Retinal pigment epithelial cell (primary cell): ENCODE measurements around the gene MRTFA.

ENCODE experiments used
- DNase-seq: peaks from one replicate; pipeline ENCODE4 v3.0.0-alpha.2; 2010; ENCODE audit warnings: low read depth
- H3K4me3 ChIP-seq: 2 replicates; pipeline ENCODE4 v1.5.1; 2011; ENCODE audit warnings: mild to moderate bottlenecking, low read length, control low read depth, moderate library complexity
- TF ChIP-seq, protein P1 (sequence below): conservative IDR thresholded peaks from 2 replicates; pipeline ENCODE4 v1.5.1; 2011; ENCODE audit warnings: low read depth, low read length, control low read depth, inconsistent platforms

The MRTFA gene

DNA sequence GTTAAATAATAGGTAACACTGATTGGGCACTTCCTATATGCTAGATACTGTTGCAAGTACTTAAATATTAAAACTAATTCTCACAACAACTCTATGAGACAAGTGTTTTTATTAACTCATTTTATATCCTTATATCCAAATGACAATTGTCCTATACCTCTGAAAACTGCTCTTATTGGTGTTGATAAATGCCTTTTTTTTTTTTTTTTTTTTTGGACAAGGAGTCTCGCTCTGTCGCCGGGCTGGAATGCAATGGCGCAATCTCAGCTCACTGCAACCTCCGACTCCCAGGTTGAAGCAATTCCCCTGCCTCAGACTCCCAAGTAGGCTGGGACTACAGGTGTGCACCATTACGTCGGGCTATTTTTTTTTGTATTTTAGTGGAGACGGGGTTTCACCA lies 41.6 kb downstream of the MRTFA start:
- DNase-seq, result no peak
- TF ChIP-seq, protein P1, sequence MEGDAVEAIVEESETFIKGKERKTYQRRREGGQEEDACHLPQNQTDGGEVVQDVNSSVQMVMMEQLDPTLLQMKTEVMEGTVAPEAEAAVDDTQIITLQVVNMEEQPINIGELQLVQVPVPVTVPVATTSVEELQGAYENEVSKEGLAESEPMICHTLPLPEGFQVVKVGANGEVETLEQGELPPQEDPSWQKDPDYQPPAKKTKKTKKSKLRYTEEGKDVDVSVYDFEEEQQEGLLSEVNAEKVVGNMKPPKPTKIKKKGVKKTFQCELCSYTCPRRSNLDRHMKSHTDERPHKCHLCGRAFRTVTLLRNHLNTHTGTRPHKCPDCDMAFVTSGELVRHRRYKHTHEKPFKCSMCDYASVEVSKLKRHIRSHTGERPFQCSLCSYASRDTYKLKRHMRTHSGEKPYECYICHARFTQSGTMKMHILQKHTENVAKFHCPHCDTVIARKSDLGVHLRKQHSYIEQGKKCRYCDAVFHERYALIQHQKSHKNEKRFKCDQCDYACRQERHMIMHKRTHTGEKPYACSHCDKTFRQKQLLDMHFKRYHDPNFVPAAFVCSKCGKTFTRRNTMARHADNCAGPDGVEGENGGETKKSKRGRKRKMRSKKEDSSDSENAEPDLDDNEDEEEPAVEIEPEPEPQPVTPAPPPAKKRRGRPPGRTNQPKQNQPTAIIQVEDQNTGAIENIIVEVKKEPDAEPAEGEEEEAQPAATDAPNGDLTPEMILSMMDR, result no peak
- no peak overlapping the region for H3K4me3 ChIP-seq

DNA sequence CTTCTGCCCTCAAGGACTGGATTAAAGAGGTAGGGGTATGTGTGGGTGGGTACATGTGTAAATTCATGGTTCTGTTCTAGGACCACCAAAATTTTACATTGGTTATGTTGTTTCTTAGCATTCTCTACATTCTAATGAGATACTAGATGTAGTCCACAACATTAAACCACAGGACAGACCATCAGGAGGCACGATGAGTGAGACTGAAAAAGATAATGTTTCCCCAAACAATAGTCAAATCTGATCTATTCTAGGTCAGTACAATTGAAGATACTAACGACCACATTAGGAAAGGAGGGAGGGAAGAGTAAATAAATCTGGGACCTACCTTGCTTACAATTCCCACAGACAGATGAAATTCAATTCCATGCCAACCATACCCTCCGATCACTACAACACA lies 42.2 kb downstream of the MRTFA start:
- DNase-seq, result no peak
- H3K4me3 ChIP-seq, result no peak overlapping the region
- TF ChIP-seq, protein P1, result no peak

DNA sequence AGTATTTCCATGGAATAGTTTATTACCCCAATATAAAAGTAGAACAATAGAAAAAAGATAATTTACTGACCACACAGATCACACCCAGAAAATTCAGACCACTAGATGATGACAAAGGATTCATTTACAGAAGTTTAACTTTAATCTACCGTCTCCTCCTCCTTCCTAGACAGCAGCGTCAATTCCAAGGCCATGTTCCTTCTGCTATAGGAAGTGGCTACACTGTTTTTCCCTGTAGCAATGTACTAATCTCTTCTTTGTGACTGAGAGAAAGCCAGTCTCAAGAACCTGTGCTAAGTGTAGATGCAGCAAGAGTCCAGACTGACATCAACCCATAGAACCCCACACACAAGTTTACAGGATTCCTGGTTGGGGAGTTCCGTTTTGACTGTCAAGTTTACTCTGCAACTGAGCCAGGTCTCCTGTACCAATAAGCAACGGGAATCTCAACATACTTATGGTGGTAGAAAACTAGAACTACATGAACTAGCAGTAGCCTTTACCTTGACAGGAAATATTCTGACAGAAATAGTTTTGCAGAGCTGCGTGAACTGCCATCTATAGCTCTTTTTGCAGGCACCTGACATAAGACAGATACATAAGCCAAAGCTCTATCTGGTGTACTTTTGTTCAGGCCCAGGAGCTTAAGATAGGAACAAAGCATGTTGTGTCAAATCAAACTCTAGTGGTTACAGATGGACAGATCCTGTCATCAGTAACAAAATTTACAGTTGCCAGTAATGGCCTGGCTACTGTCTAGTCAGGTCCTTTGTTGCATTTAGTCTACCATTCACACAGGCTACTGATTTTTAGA lies 42.9 kb downstream of the MRTFA start:
- TF ChIP-seq, protein P1, result no peak
- no peak for DNase-seq
- no peak overlapping the region for H3K4me3 ChIP-seq

DNA sequence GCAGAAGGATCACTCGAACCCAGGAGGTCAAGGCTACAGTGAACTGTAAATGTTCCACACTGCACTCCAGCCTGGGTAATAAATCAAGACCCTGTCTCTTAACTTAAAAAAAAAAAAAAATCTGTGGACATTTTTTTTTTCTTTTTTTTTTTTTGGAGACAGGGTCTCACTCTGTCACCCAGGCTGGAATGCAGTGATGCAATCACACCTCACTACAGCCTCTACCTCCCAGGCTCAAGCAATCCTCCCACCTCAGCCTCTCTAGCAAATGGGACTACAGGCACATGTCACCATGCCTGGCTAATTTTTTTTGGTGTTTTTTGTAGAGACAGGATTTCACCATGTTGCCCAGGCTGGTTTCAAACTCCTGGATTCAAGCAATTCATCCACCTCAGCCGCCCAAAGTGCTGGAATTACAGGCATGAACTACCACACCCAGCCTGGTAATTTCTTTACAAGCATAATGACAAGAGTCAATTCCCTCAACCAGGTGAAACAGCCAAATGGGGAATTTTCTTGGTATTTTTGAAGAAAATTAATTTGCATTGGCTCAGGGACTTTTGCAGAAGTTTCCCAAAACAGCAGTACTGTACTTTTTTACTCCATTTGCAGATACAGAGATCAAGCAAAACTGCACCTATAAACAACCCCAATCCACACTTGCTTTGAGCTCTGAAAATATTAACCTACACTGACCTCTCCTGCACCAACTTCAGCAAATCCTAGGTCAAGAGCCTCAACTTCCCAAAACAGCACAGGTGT lies 44.0 kb downstream of the MRTFA start:
- no peak overlapping the region for H3K4me3 ChIP-seq
- DNase-seq, result no peak

DNA sequence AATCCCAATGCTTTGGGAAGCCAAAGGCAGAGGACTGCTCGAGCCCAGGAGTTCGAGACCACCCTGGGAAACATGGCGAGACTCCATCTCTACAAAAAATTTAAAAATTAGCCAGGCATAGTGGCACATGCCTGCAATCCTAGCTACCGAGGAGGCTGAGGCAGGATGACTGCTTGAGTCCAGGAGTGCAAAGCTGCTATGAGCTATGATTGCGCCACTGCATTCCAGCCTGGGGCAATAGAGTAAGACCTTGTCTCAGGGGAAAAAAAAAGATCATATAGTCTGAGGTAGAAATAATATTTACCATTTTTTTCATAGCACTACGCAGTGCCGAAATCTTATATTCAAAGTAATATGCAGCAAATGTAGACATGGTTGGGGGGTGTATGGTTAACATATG lies 47.8 kb downstream of the MRTFA start:
- H3K4me3 ChIP-seq, result no peak overlapping the region
- DNase-seq, result no peak
- TF ChIP-seq, protein P1, result no peak

More for the DNA sequence above, 44.0 kb downstream of the MRTFA start:
- TF ChIP-seq, protein P1, result no peak

DNA sequence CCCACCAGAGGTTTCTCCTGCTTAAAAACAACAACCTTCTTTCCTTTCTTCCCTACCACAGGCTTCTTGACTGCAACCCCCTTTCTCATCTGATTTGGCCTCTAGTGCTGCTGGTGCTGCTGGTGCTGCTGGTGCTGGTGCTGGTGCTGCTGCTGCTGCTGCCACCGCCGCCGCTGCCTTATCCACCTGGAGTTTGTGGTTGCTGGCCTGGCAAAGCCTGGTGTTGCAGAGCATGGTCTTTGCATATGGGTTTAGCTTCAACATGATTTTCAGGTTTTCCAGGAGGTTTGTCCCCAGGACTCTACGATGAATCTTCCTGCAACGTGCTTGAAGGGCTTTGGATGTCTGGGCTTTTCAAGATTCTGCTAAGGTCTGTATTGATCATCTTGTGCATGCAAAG lies 49.7 kb downstream of the MRTFA start:
- DNase-seq, result no peak
- TF ChIP-seq, protein P1, result no peak
- H3K4me3 ChIP-seq, result no peak overlapping the region
